GM23338 (cell line): ENCODE data around the gene CNTN1. TPM values are rescaled to one million over a fixed set of nuclear protein-coding genes. Genes with fewer than 3 reads are reported as not detected.

Source experiments
- ATAC-seq: fragments of 200-7000 bp; cut with Tn5 transposase; 3 replicates; pipeline ENCODE4 v1.9.1; 2020
- DNase-seq: peaks from one replicate; pipeline ENCODE4 v3.0.0-alpha.2; 2015; ENCODE audit warnings: low spot score
- H2AFZ ChIP-seq: fragments of 200-600 bp; sonication (generic); 2 replicates; pipeline ENCODE4 v1.8.0; 2016; ENCODE audit warnings: antibody characterized with exemption, mild to moderate bottlenecking, moderate library complexity
- H3F3A ChIP-seq: fragments of 200-600 bp; sonication (generic); replicated peaks from 2 replicates; pipeline ENCODE4 v1.8.0; 2017; ENCODE audit warnings: antibody characterized with exemption, mixed run types, low read depth
- H3K27ac ChIP-seq: fragments of 200-600 bp; sonication (generic); 2 replicates; pipeline ENCODE4 v1.6.1; 2016; ENCODE audit warnings: low read depth
- H3K27me3 ChIP-seq: fragments of 200-600 bp; sonication (generic); 2 replicates; pipeline ENCODE4 v1.8.0; 2016; ENCODE audit warnings: mild to moderate bottlenecking, mixed run types, moderate library complexity; ENCODE audit not compliant: insufficient read depth
- H3K36me3 ChIP-seq: fragments of 200-600 bp; sonication (generic); 2 replicates; pipeline ENCODE4 v1.8.0; 2016; ENCODE audit warnings: mild to moderate bottlenecking; ENCODE audit not compliant: insufficient read depth
- H3K4me1 ChIP-seq: fragments of 200-600 bp; sonication (generic); 2 replicates; pipeline ENCODE4 v1.8.0; 2016; ENCODE audit warnings: mild to moderate bottlenecking, moderate library complexity; ENCODE audit not compliant: insufficient read depth
- H3K4me2 ChIP-seq: fragments of 200-600 bp; sonication (generic); 2 replicates; pipeline ENCODE4 v1.7.1; 2017; ENCODE audit warnings: mixed run types
- H3K4me3 ChIP-seq: fragments of 200-600 bp; sonication (generic); 2 replicates; pipeline ENCODE4 v1.6.1; 2016; ENCODE audit warnings: mixed run types
- H3K79me2 ChIP-seq: fragments of 200-600 bp; sonication (generic); replicated peaks from 2 replicates; pipeline ENCODE4 v1.8.0; 2017; ENCODE audit warnings: mild to moderate bottlenecking; ENCODE audit not compliant: insufficient read depth
- H3K9me2 ChIP-seq: fragments of 200-600 bp; sonication (generic); 2 replicates; pipeline ENCODE4 v1.8.0; 2017; ENCODE audit not compliant: insufficient read depth
- H4K20me1 ChIP-seq: fragments of 200-600 bp; sonication (generic); replicated peaks from 2 replicates; pipeline ENCODE4 v1.8.0; 2017; ENCODE audit warnings: mild to moderate bottlenecking; ENCODE audit not compliant: insufficient read depth
- H3K27ac Mint-ChIP-seq: 2 replicates; pipeline ENCODE4 v1.8.0; 2020; ENCODE audit warnings: inconsistent platforms, mild to moderate bottlenecking, moderate library complexity, mixed read lengths
- H3K27me3 Mint-ChIP-seq: 3 replicates; pipeline ENCODE4 v1.8.0; 2022; ENCODE audit warnings: low read depth, mild to moderate bottlenecking, moderate library complexity, mixed read lengths, inconsistent platforms; ENCODE audit not compliant: insufficient read depth, poor library complexity
- H3K36me3 Mint-ChIP-seq: 3 replicates; pipeline ENCODE4 v1.8.0; 2021; ENCODE audit warnings: low read depth, mild to moderate bottlenecking, inconsistent platforms, moderate library complexity, mixed read lengths
- H3K4me1 Mint-ChIP-seq: 3 replicates; pipeline ENCODE4 v1.8.0; 2020; ENCODE audit warnings: mild to moderate bottlenecking, inconsistent platforms, mixed read lengths
- H3K4me3 Mint-ChIP-seq: 3 replicates; pipeline ENCODE4 v1.8.0; 2021; ENCODE audit warnings: moderate library complexity, mild to moderate bottlenecking, inconsistent platforms, mixed read lengths
- H3K9me3 Mint-ChIP-seq: 3 replicates; pipeline ENCODE4 v1.8.0; 2020; ENCODE audit warnings: moderate library complexity, mild to moderate bottlenecking, inconsistent platforms, mixed read lengths
- CREB1 ChIP-seq: fragments of 250-450 bp; sonication (Bioruptor Pico); IDR thresholded peaks from 2 replicates; pipeline ENCODE4 v1.5.0; 2020; ENCODE audit warnings: low read depth, mild to moderate bottlenecking, moderate library complexity
- ETS1 ChIP-seq: IDR thresholded peaks from 2 replicates; pipeline ENCODE4 v1.6.1; 2016; ENCODE audit warnings: antibody characterized with exemption
- EZH2 ChIP-seq: fragments of 200-600 bp; sonication (generic); IDR thresholded peaks from one replicate; pipeline ENCODE4 v1.8.0; 2017; ENCODE audit warnings: antibody characterized with exemption, mild to moderate bottlenecking, low read depth; ENCODE audit not compliant: unreplicated experiment
- POLR2AphosphoS5 ChIP-seq: IDR thresholded peaks from 2 replicates; pipeline ENCODE4 v1.6.1; 2016; ENCODE audit warnings: antibody characterized with exemption, low read depth
- REST ChIP-seq: IDR thresholded peaks from one replicate; pipeline ENCODE4 v1.6.1; 2018; ENCODE audit warnings: antibody characterized with exemption; ENCODE audit not compliant: unreplicated experiment
- STAT1 ChIP-seq: IDR thresholded peaks from one replicate; pipeline ENCODE4 v1.6.1; 2016; ENCODE audit warnings: antibody characterized with exemption; ENCODE audit not compliant: unreplicated experiment
- ZNF462 ChIP-seq: fragments of 250-450 bp; sonication (Bioruptor Pico); IDR thresholded peaks from 2 replicates; pipeline ENCODE4 v1.5.0; 2020; ENCODE audit warnings: mild to moderate bottlenecking, moderate library complexity
- polyA plus RNA-seq: library from polyadenylated mRNA; unstranded; fragments of >200 nt; fragmentation: Nextera tagmentation; extraction: Ambion mirVana; gene quantifications from 2 replicates; pipeline ENCODE4 v1.2.1, GENCODE V29; 2016
- total RNA-seq: library from RNA; depleted of rRNA; stranded (reverse); fragments of >200 nt; shearing (Covaris generic); gene quantifications from 2 replicates; pipeline ENCODE4 v1.2.3, GENCODE V29; 2014

CNTN1 gene
- total and polyA plus RNA-seq, 2 experiments from 2014 or later = 5.0 to 27.0 TPM

DNA sequence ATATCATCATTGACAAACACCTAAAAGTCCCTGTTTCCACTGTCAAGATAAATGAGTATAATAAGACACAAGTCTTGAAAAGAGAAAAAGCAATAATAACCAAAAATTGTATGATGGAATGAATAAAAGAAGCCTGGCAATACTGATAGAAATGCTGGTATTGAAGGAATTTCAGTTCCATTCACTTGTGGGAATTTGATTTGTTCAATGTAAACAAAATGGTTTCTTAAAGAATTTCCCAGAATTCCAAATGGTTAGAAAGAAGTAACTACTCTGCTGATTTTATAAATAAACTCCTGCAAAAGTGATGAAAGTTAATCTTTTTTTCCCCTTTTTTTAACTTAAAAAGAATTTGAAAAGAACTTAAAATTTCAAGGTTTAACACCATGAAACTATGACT is 366.0 kb downstream of the CNTN1 start (continued):
- TF ChIP-seq ZNF462 (CRISPR knock-in tag) (no peak), STAT1 (no peak)

- H3K27ac Mint-ChIP-seq = no peak overlapping the region
- TF ChIP-seq REST (no peak), POLR2AphosphoS5 (no peak), ETS1 (no peak), CREB1 (no peak), EZH2 (no peak)
Measured at GRCh38 chr12:41061192-41061591, 369.0 kb downstream of the CNTN1 start.

More at GRCh38 chr12:41061192-41061591, 369.0 kb downstream of the CNTN1 start:
- H3K27ac ChIP-seq = no peak overlapping the region
- no peaks in the 10 kb centered on the region for H3K36me3 ChIP-seq
- H3K4me1 ChIP-seq = 0 out of 2 replicates have a peak, but pooled peaks cover 6% of the 10 kb centered on the region
- DNase-seq = no peak
- ATAC-seq = no peak
- H3K36me3 Mint-ChIP-seq = no peaks in the 10 kb centered on the region
- H3K27me3 Mint-ChIP-seq = no peaks in the 10 kb centered on the region
- no peak overlapping the region for H3K4me3 Mint-ChIP-seq
- H3K4me3 ChIP-seq = no peak overlapping the region
- no peaks in the 10 kb centered on the region for H3K9me3 Mint-ChIP-seq
- H4K20me1 ChIP-seq = no peaks in the 10 kb centered on the region
- H3F3A ChIP-seq = no peaks in the 10 kb centered on the region
- H3K4me1 Mint-ChIP-seq = no peaks in the 10 kb centered on the region; the same call in 2 of the 3 replicates
- H3K79me2 ChIP-seq = no peaks in the 10 kb centered on the region
- no peaks in the 10 kb centered on the region for H3K27me3 ChIP-seq
- H3K4me2 ChIP-seq = no peak overlapping the region
- H2AFZ ChIP-seq = no peak overlapping the region
- no peaks in the 10 kb centered on the region for H3K9me2 ChIP-seq
